NCI-H526 treated with DMSO at 0.1 percent for 48 hours (cell line): ENCODE results near the gene UBE2Q1.
A peak's percentile ranks its signal among the peaks of the same experiment; 100 is the strongest.

Source experiments
- DNase-seq: peaks from one replicate; lab custom pipeline; 2025; lab: John Stamatoyannopoulos, UW

Gene UBE2Q1

GRCh38 chr1:154577346-154578057, 19.0 kb upstream of the UBE2Q1 start:
- DNase-seq: no peak

- DNase-seq: no peak
Observed at GRCh38 chr1:154575951-154576566, 17.6 kb upstream of the UBE2Q1 start.

GRCh38 chr1:154575147-154575927, 16.9 kb upstream of the UBE2Q1 start:
- no peak for DNase-seq

GRCh38 chr1:154574716-154575115, 16.3 kb upstream of the UBE2Q1 start:
- peak; percentile 98 for DNase-seq

- no peak for DNase-seq
Observed at GRCh38 chr1:154573168-154573510, 14.7 kb upstream of the UBE2Q1 start.

- no peak for DNase-seq
Observed at GRCh38 chr1:154572468-154573167, 14.2 kb upstream of the UBE2Q1 start.

GRCh38 chr1:154571964-154572288, 13.5 kb upstream of the UBE2Q1 start:
- no peak for DNase-seq

GRCh38 chr1:154571244-154571963, 12.9 kb upstream of the UBE2Q1 start:
- DNase-seq: no peak

GRCh38 chr1:154568157-154568815, 9.8 kb upstream of the UBE2Q1 start:
- DNase-seq: no peak

GRCh38 chr1:154567386-154568156, 9.1 kb upstream of the UBE2Q1 start, which contains the start of gene CHRNB2:
TSS of gene CHRNB2 (plus strand) at chr1:154567778. CDS start at chr1:154568045, 267 bp downstream.
- peak; percentile 92 for DNase-seq

GRCh38 chr1:154565876-154566275, 7.4 kb upstream of the UBE2Q1 start:
- no peak for DNase-seq

- peak; percentile 98 for DNase-seq
Observed at GRCh38 chr1:154559466-154560044, 1.1 kb upstream of the UBE2Q1 start.

GRCh38 chr1:154558720-154559465, 431 bp upstream of the UBE2Q1 start:
- peak; percentile 100 for DNase-seq

GRCh38 chr1:154557248-154557938, 1.1 kb downstream of the UBE2Q1 start:
- no peak for DNase-seq

- DNase-seq: no peak
Observed at GRCh38 chr1:154556422-154556821, 2.0 kb downstream of the UBE2Q1 start.

GRCh38 chr1:154553056-154554030, 5.1 kb downstream of the UBE2Q1 start:
- no peak for DNase-seq

GRCh38 chr1:154552036-154552435, 6.4 kb downstream of the UBE2Q1 start:
- DNase-seq: no peak

GRCh38 chr1:154551474-154551873, 7.0 kb downstream of the UBE2Q1 start:
- no peak for DNase-seq
